ENCODE measurements around the gene LHX4. TPM values are rescaled to one million over a fixed set of nuclear protein-coding genes. Genes with fewer than 3 reads are reported as not detected.

The LHX4 gene
- total and polyA plus RNA-seq, 5 donors, result 0.02 TPM; not detected in 4

DNA sequence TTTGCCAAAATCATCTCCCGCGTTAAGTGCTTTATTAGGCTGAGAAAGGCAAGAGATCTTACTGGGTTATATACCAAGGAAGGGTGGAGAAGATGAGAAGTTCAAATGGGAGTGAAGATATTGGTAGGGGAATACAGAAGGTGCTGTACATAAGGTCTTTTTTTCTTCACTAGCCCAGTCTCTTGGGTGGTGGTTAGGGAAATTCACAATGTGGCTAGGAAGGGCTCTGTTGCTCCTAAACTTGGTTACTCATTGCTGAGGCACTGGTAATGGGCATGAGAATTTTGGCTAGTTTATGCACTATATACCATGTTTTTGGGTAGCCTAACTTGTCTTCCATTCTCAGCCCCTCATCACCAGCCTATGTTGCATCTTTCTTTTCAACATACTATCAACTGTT is 50.6 kb downstream of the LHX4 start:
- Histone ChIP-seq H3K27ac (ENCODE audit: low read length) (no peak overlapping the region), H3K4me1 (ENCODE audit: control insufficient read depth, insufficient read depth, low read length) (no peaks in the 10 kb centered on the region), H3K9me3 (ENCODE audit: control insufficient read depth, low read length) (no peaks in the 10 kb centered on the region), H3K27me3 (ENCODE audit: control insufficient read depth, insufficient read depth) (no peaks in the 10 kb centered on the region), H3K4me3 (ENCODE audit: low read length) (no peak overlapping the region)
- DNase-seq, result no peak
- intact Hi-C loops (cut with DNase I), result no loop called here
- WGBS, result 96% methylated on average over 2 of the region's 2 CpGs
- ATAC-seq, result no peak

DNA sequence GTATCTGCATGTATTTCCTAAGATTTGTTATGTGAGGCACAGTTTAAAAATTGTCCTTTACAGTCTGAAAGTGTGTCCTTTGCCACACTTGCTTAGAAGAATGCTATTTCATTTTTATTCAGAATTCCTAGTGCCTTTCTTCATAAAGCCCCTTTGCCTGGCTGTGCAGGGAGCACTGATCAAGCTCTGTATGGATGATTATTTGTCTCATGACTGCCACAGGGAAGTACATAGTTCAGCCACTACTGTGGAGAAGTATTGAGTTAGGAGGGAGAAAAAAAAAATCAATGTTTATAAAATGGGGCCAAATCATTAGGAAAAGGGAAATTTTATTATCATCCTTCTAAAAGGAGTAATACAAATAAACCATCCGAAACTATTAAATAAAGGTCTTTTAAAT is 51.4 kb downstream of the LHX4 start:
- ATAC-seq, result no peak
- WGBS, result 92% methylated on average over 1 of the region's 1 CpG

DNA sequence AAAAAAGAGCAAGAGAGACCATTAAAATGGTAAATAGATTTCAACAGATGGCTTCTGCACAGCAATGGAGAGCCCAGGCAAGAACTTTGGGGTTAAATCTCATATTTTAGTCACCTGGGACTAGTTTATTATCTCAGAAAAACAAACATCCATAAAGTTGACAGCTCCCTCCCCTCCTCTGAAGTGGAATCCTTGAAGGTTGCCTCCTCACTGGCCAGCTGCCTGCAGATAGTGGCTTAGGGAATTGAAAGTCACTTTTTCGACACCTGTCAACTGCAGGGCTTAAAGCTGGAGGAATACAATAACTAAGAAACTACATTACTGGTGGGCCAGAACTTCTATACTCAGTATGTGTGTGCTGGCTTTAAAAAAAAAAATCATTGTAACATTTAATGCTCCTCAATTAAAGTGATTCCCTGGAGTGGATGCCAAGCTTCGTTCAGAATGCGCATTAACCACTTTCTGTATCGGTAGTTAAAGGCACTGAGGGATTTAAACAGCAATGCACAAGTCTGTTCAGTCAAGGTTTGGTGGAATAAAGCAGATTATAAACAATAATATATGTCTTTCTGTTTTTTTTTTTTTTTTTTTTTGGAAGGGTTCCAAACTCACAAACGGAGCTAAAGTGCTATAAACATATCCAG is 52.5 kb downstream of the LHX4 start:
- H3K4me3 ChIP-seq (ENCODE audit: low read length), result no peak overlapping the region
- H3K27ac ChIP-seq (ENCODE audit: low read length), result no peak overlapping the region
- intact Hi-C loops (cut with DNase I), result no loop called here
- ATAC-seq (no peak), DNase-seq (no peak)
- no peaks in the 10 kb centered on the region for H3K9me3 ChIP-seq (ENCODE audit: control insufficient read depth, low read length)
- no peaks in the 10 kb centered on the region for H3K4me1 ChIP-seq (ENCODE audit: control insufficient read depth, insufficient read depth, low read length)
- H3K27me3 ChIP-seq (ENCODE audit: control insufficient read depth, insufficient read depth), result no peaks in the 10 kb centered on the region
- 68% methylated on average over 5 of the region's 5 CpGs for WGBS

More for the DNA sequence above, 51.4 kb downstream of the LHX4 start:
- no peak for DNase-seq
- Histone ChIP-seq H3K27me3 (ENCODE audit: control insufficient read depth, insufficient read depth) (no peaks in the 10 kb centered on the region), H3K4me1 (ENCODE audit: control insufficient read depth, insufficient read depth, low read length) (no peaks in the 10 kb centered on the region), H3K27ac (ENCODE audit: low read length) (no peak overlapping the region), H3K4me3 (ENCODE audit: low read length) (no peak overlapping the region), H3K9me3 (ENCODE audit: control insufficient read depth, low read length) (no peaks in the 10 kb centered on the region)
- intact Hi-C loops (cut with DNase I), result no loop called here

DNA sequence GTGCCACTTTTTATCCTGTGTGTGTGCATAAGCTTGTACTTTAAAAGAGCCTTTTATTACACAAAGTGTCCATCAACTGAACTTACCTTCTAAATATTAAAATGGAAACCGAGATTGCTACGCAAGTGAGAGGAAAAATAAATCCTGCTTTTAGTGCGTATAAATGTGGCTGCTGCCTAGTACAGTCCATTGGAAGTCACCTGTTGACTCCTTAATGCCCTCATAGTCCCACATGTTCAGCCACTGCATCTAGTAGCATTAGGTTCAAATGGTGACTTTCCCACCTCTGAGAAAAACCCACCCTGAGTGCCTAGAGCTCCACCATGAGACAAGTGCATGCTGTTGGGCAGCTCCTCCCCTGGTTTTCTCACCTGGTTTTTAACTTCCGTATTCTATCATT is 53.0 kb downstream of the LHX4 start:
- Histone ChIP-seq H3K4me1 (ENCODE audit: control insufficient read depth, insufficient read depth, low read length) (no peaks in the 10 kb centered on the region), H3K4me3 (ENCODE audit: low read length) (no peak overlapping the region), H3K9me3 (ENCODE audit: control insufficient read depth, low read length) (no peaks in the 10 kb centered on the region), H3K27ac (ENCODE audit: low read length) (no peak overlapping the region), H3K27me3 (ENCODE audit: control insufficient read depth, insufficient read depth) (no peaks in the 10 kb centered on the region)
- intact Hi-C loops (cut with DNase I), result no loop called here
- DNase-seq (no peak), ATAC-seq (no peak)
- WGBS, result 94% methylated on average over 4 of the region's 4 CpGs

DNA sequence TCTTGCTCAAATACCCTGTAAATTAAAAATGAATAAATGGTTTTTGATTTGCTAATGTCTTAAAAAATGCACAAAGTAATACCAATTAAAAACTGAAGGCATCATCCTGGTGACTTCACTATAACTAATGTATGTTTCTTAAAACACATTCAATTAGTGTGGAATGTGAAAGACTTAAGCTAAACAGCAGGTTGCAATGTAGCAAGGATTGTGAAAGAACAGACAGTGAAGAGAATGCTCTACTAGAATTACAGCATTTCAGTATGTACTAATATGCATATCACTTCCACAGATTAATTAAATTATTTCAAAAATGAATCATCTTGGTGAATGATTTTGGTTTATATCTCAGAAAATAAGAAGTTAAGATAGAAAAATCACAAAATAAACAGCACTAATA is 56.4 kb downstream of the LHX4 start:
- no peaks in the 10 kb centered on the region for H3K27me3 ChIP-seq (ENCODE audit: control insufficient read depth, insufficient read depth)

DNA sequence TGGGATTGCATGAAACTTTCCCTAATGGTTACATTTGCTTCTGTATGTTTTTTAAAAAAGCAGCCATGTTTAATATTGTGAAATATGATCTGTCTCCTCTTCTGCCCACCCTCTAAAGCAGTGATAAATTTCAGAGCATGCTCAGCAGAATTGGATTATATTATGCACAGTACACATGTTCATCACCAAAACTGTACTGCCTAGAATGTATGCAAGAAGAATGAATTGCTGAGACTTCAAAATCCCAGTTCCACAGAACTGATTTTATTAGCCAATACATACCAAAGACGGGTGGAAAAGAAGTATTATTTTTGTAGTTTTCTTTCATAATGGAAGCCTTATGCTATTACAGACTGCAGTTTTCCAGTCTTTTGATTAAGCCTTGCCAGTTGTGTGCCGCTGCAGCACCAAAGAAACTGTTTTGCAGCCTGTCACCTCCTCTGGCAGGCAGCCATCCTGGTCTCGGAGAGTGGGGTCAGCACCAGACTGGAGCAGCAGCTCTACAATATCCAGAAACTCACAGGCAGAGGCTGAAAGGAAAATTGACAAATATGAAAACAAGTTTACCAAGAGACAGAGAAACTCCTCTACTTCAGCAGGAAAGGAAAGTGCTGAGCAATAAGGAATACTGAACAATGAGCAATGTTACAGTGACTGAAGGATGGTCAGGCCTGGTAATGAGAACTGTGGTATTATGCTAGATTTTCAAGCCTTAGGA is 58.1 kb downstream of the LHX4 start:
- Histone ChIP-seq H3K27ac (ENCODE audit: low read length) (peak overlapping the region; percentile 75), H3K4me3 (ENCODE audit: low read length) (no peak overlapping the region)
- intact Hi-C loops (cut with DNase I), result no loop called here

More for the DNA sequence above, 56.4 kb downstream of the LHX4 start:
- ATAC-seq, result no peak
- Histone ChIP-seq H3K4me3 (ENCODE audit: low read length) (no peak overlapping the region), H3K9me3 (ENCODE audit: control insufficient read depth, low read length) (no peaks in the 10 kb centered on the region), H3K27ac (ENCODE audit: low read length) (no peak overlapping the region), H3K4me1 (ENCODE audit: control insufficient read depth, insufficient read depth, low read length) (peaks cover 1% of the 10 kb centered on the region)
- DNase-seq, result no peak
- intact Hi-C loops (cut with DNase I), result no loop called here

DNA sequence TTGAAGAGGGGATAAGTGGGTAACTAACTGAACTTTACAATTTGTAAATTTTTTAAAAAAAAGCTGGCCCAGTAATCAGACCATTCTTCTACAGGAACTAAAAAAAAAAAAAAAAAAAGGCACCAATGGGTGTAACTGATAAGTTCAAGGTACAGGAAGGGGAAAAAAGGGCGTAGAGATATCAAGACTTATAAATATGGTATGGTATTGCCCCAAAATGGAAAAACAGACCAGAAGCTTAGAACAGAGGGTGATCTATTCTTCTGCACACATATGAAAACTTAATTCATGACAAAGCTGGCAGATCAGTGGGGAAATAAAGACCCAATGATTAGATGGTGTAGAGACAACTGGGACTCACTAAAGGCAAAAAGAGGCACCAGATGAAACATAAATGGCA is 58.9 kb downstream of the LHX4 start:
- H3K27me3 ChIP-seq (ENCODE audit: control insufficient read depth, insufficient read depth), result no peaks in the 10 kb centered on the region
- H3K27ac ChIP-seq (ENCODE audit: low read length), result no peak overlapping the region
- H3K4me1 ChIP-seq (ENCODE audit: control insufficient read depth, insufficient read depth, low read length), result peaks cover 1% of the 10 kb centered on the region
- H3K9me3 ChIP-seq (ENCODE audit: control insufficient read depth, low read length), result no peaks in the 10 kb centered on the region
- intact Hi-C loops (cut with DNase I), result no loop called here
- ATAC-seq (no peak), DNase-seq (no peak)
- H3K4me3 ChIP-seq (ENCODE audit: low read length), result no peak overlapping the region
- 54% methylated on average over 1 of the region's 1 CpG for WGBS

More for the DNA sequence above, 58.1 kb downstream of the LHX4 start:
- H3K27me3 ChIP-seq (ENCODE audit: control insufficient read depth, insufficient read depth), result no peaks in the 10 kb centered on the region
- no peaks in the 10 kb centered on the region for H3K9me3 ChIP-seq (ENCODE audit: control insufficient read depth, low read length)
- peaks cover 1% of the 10 kb centered on the region for H3K4me1 ChIP-seq (ENCODE audit: control insufficient read depth, insufficient read depth, low read length)
- DNase-seq, result peak; percentile 55 to 82 (median 80)
- WGBS, result 36% methylated on average over 3 of the region's 3 CpGs
- ATAC-seq, result peak; percentile 46 to 47

DNA sequence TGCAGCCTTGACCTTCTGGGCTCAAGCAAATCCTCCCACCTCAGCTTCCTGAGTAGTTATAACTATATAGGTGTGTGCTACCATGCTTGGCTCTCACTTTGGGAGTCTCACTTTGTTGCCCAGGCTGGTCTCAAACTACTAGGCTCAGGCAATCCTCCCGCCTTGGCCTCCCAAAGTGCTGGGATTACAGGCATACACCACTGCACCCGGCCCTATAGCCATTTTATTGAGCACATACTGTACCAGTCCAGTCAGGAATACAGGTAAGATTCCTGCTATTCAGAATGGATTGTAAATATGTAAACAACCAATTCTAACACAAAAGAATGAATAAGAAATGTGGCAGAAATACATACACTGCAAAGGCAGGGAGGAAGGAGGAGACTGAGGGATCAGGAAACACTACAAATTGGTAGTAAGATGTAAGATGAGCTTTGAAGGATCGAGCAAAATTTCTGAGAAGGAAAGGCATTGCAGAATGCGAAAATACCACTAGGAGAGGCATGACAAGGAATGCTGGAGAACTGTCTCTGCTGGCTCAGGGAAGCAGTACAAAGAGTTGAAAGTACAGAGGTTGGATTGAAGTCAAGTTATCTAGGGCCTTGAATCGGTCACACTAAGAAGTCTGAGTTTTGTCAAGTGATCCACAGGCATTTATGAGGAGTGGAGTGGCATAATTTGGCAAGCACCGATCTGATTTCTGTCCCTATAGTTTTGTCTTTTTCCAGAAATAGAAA is 60.4 kb downstream of the LHX4 start:
- no peak for DNase-seq
- Histone ChIP-seq H3K4me3 (ENCODE audit: low read length) (no peak overlapping the region), H3K27me3 (ENCODE audit: control insufficient read depth, insufficient read depth) (no peaks in the 10 kb centered on the region), H3K27ac (ENCODE audit: low read length) (no peak overlapping the region), H3K9me3 (ENCODE audit: control insufficient read depth, low read length) (no peaks in the 10 kb centered on the region), H3K4me1 (ENCODE audit: control insufficient read depth, insufficient read depth, low read length) (peaks cover 1% of the 10 kb centered on the region)
- intact Hi-C loops (cut with DNase I), result no loop called here
- ATAC-seq, result no peak
- 89% methylated on average over 6 of the region's 6 CpGs for WGBS

DNA sequence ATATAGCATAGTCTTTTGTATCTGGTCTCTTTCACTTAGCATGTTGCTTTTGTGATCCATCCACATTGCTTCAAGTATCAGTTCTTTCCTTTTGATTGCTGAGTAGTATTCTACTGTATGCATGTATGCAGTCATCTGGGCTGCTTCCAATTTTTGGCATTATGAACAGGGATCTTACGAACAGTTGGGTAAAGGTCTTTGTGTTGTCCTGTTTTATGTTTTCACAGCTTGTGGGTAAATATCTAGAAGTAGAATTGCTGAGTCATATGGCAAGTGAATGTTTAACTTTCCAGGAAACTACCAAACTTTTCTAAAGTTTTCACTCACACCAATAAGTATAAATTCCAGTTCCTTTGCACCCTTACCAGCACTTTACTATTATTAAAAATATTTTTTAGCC is 60.9 kb downstream of the LHX4 start:
- H3K27ac ChIP-seq (ENCODE audit: low read length), result no peak overlapping the region
- WGBS, result 92% methylated on average over 1 of the region's 1 CpG
- no peak for ATAC-seq

DNA sequence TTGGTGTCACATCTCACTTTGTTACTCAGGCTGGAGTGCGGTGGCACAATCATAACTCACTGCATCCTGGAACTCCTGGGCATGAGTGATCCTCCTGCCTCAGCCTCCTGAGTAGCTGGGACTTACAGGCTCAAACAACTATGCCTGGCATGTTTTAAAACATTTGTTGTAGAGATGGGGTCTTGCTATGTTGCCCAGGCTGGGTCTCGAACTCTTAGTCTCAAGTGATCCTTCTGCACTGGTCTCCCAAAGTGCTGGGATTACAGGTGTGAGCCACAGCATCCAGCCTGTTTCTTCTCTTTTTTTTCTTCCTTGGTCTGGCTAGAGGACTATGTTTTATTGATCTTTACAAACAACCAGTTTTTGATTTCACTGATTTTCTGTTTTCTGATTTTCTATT is 64.6 kb downstream of the LHX4 start:
- Histone ChIP-seq H3K27ac (ENCODE audit: low read length) (no peak overlapping the region), H3K4me3 (ENCODE audit: low read length) (no peak overlapping the region), H3K27me3 (ENCODE audit: control insufficient read depth, insufficient read depth) (no peaks in the 10 kb centered on the region), H3K4me1 (ENCODE audit: control insufficient read depth, insufficient read depth, low read length) (no peaks in the 10 kb centered on the region), H3K9me3 (ENCODE audit: control insufficient read depth, low read length) (no peaks in the 10 kb centered on the region)
- 98% methylated on average over 2 of the region's 2 CpGs for WGBS
- DNase-seq (no peak), ATAC-seq (no peak)
- intact Hi-C loops (cut with DNase I), result no loop called here

More for the DNA sequence above, 60.9 kb downstream of the LHX4 start:
- Histone ChIP-seq H3K27me3 (ENCODE audit: control insufficient read depth, insufficient read depth) (no peaks in the 10 kb centered on the region), H3K4me1 (ENCODE audit: control insufficient read depth, insufficient read depth, low read length) (peaks cover 1% of the 10 kb centered on the region), H3K9me3 (ENCODE audit: control insufficient read depth, low read length) (no peaks in the 10 kb centered on the region), H3K4me3 (ENCODE audit: low read length) (no peak overlapping the region)
- intact Hi-C loops (cut with DNase I), result no loop called here
- no peak for DNase-seq

DNA sequence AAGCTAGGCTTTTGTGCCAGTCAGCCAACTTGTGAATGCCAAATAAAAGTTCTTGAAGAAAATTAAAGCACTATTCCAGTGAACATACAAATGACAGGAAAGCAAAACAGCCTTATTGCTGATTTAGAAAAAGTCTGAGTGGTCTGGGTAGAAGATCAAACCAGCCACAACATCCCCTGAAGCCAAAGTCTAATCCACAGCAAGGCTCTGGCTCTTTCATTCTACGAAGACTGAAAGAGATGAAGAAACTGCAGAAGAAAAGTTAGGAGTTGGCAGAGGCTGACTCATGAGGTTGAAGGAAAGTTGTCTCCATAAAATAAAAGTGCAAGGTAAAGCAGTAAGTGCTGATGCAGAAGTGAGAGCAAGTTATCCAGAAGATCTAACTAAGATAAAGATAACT is 65.9 kb downstream of the LHX4 start:
- Histone ChIP-seq H3K4me1 (ENCODE audit: control insufficient read depth, insufficient read depth, low read length) (no peaks in the 10 kb centered on the region), H3K9me3 (ENCODE audit: control insufficient read depth, low read length) (no peaks in the 10 kb centered on the region), H3K4me3 (ENCODE audit: low read length) (no peak overlapping the region), H3K27ac (ENCODE audit: low read length) (no peak overlapping the region), H3K27me3 (ENCODE audit: control insufficient read depth, insufficient read depth) (no peaks in the 10 kb centered on the region)
- ATAC-seq, result no peak
- WGBS, result 97% methylated on average over 1 of the region's 1 CpG
- DNase-seq, result no peak
- intact Hi-C loops (cut with DNase I), result no loop called here

Data from right cardiac atrium (tissue), 5 donors.